ENCODE data around the gene ID3.
A peak's percentile ranks its signal among the peaks of the same experiment; 100 is the strongest.

Gene ID3

GRCh38 chr1:23524716-23525401 is 34.4 kb downstream of the ID3 start:
- peak; percentile 43 for DNase-seq

- DNase-seq, result no peak
Observed at GRCh38 chr1:23524163-23524562, 35.1 kb downstream of the ID3 start.

GRCh38 chr1:23522244-23522982 is 36.9 kb downstream of the ID3 start:
- DNase-seq, result no peak

GRCh38 chr1:23521588-23521987 is 37.7 kb downstream of the ID3 start:
- no peak for DNase-seq

GRCh38 chr1:23517581-23517980 is 41.7 kb downstream of the ID3 start:
- no peak for DNase-seq

- no peak for DNase-seq
Observed at GRCh38 chr1:23515905-23516304, 43.4 kb downstream of the ID3 start.

- no peak for DNase-seq
Observed at GRCh38 chr1:23514111-23514679, 45.1 kb downstream of the ID3 start.

GRCh38 chr1:23509896-23510295 is 49.4 kb downstream of the ID3 start:
- no peak for DNase-seq
